Measurements from ENCODE around the gene RAB11B.

RAB11B gene

GRCh38 chr19:8449830-8450229 lies 59.7 kb downstream of the RAB11B start:
- no peak for DNase-seq (ENCODE audit: low read depth)
- H3K4me3 ChIP-seq (ENCODE audit: low read depth, low read length): no peak overlapping the region
- TF ChIP-seq CTCF (conservative IDR thresholded peaks at IDR 0.05; ENCODE audit: low read depth, low read length): no peak

- peak; percentile 35 for DNase-seq (ENCODE audit: low read depth)
- TF ChIP-seq CTCF (conservative IDR thresholded peaks at IDR 0.05; ENCODE audit: low read depth, low read length): no peak
- H3K4me3 ChIP-seq (ENCODE audit: low read depth, low read length): no peak overlapping the region
Measured at GRCh38 chr19:8451377-8451776, 61.2 kb downstream of the RAB11B start.

GRCh38 chr19:8451885-8452284 lies 61.7 kb downstream of the RAB11B start:
- H3K4me3 ChIP-seq (ENCODE audit: low read depth, low read length): no peak overlapping the region
- peak; percentile 51 for DNase-seq (ENCODE audit: low read depth)
- TF ChIP-seq CTCF (conservative IDR thresholded peaks at IDR 0.05; ENCODE audit: low read depth, low read length): no peak

- no peak for TF ChIP-seq CTCF (conservative IDR thresholded peaks at IDR 0.05; ENCODE audit: low read depth, low read length)
- no peak for DNase-seq (ENCODE audit: low read depth)
- no peak overlapping the region for H3K4me3 ChIP-seq (ENCODE audit: low read depth, low read length)
Measured at GRCh38 chr19:8452446-8453123, 62.4 kb downstream of the RAB11B start.

GRCh38 chr19:8453616-8454015 lies 63.5 kb downstream of the RAB11B start:
- no peak for DNase-seq (ENCODE audit: low read depth)
- no peak for TF ChIP-seq CTCF (conservative IDR thresholded peaks at IDR 0.05; ENCODE audit: low read depth, low read length)
- no peak overlapping the region for H3K4me3 ChIP-seq (ENCODE audit: low read depth, low read length)

Data from choroid plexus epithelial cell (primary cell).